Activated gamma-delta T cell treated with anti-CD3 and anti-CD28 coated beads, Interleukin-2, amount 50 U/mL, for 16 hours (primary cell): ENCODE data around the gene DHX8.

ENCODE experiments used
- DNase-seq: peaks from one replicate; pipeline ENCODE4 v3.0.0-alpha.2; 2020; ENCODE audit warnings: low read depth

Gene DHX8

DNA sequence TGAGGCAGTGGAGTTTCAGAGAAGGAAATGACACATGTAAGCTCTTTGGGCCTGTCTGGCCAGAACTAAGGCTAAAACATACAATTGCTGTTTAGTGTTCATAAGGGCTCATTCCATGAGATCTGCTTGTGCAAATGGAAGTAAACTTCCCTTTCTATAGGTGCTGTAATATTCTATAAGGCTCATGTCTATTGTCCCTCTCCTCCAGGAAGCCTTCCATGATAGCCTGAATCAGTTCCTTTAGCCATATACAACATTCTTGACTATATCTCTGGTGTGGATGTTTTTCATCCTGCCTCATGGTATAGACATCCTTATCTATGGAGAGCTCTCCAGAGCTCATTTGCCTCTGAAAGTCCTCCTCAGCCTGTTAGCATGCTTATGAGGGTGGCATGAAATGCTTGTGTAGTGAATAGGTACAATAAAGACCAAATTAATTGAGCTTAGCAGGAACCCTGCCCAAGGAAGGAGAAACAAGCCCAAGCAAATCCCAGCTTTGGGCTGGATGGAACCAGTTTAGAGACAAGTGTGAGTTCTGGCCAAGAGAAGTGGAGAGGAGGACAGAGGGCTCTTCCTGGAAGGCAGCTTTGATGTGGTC, 64.0 kb downstream of the DHX8 start:
- DNase-seq = no peak

DNA sequence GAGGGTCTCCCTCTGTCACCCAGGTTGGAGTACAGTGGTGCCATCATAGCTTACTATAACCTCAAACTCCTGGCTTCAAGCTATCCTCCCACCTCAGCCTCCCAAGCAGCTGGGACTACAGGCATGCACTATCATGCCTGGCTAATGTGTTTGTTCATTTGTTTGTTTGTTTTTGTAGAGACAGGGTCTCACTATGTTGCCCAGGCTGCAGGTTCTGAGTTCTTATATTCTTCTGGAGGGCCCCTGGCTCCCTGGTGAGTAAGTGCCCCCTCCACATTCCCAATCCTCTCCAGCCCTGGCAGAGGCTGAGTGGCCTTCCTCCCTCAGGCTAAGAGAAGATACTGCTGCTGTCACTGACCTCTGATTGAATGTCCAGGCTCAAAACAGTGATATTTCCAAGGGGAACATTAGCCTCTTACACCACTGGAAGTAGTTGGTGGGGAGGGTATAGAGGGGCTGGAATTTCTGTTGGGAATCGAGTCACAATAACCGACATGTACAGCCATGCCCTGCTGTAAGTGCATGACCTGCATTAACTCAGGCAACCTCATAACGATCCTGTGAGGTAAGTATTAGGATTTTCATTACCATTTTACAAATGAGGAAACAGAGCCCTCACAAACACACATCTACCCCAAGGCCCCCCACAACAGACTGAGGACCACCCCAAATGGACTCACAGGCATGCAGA, 65.1 kb downstream of the DHX8 start:
- DNase-seq = no peak

DNA sequence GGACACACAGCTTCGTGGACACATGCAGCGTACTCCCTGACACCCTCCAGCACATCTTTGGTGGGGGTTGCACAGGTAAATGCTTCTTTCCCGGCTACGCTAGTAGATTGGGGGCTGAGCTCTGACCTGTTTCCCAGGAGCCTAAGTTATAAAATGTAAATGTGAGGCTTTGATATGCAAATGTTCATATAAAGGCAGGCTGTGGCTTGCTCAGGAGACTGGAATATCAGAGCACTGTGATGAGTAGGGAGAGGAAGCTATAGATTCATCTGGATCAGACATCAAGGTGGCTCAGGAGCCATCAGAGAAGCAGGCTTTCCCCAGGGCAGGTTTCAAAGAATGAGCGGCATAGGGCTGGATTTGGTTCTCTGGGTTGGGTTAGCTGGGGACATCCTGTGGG, 65.7 kb downstream of the DHX8 start:
- no peak for DNase-seq

DNA sequence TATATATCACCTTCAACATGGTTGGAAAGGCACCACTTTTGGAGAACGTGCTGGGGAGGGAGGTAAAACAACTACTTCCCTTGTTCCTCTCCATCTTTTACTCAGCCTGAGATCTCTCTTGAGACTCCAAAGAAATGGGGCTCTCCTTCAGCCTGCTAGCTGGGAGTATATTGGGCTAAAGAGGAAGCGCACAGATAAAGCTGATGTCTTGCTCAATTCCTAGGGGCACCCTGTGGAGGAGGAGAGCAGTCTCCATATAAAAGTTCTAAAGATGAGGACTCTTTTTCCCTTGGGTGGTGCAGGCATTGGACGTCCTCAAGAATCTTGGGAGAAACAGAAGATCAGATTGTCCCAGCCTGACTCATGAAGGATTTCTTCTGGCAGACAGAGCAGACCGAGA, 67.0 kb downstream of the DHX8 start:
- no peak for DNase-seq

DNA sequence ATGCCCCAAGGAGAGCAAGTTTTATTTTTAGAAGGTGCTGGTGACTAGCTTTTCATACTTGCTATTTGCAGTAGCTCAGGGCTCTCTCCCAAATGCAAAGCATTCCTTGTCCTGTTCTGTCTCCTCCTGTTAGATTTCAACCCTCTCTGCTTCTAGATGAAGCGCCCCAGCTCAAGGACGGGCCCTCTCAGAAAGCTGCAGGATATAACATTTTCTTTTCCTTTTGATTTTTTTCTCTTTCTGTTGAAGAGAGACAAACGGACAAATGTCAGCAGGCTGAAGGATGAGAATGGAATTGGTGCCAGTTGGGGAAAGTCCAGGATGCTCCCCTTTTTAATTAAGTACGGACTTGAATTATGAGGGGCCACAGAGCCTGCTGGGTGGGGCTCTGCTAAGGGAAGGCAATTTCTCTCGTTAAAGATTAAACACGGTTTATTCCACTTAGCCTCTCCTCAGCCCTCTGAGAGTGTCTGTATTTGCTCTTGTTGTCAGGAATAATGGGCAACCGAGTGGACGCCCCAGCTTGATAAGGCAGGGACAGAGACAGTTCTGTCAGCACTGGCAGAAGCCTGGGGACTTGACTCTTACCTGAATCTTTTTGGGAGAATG, 68.6 kb downstream of the DHX8 start:
- no peak for DNase-seq

DNA sequence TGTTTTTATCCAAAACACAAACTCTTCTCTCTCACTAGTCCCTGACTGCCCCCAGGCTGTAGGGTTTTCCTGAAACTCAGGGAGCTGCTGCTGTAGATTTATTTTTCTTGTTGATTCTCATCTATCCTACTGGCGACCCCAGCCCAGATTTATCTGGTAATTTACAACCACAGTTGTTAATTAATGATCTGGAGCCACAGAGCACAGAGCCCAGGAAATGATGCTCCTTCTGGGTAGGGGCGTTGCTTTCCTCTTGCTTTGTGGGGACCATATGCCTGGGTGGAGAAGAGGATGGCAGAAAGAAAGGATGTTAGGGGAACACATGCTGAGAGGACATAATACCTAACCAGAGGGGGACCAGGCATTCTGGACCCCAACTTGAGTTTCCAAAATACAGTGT, 69.8 kb downstream of the DHX8 start:
- DNase-seq = no peak

DNA sequence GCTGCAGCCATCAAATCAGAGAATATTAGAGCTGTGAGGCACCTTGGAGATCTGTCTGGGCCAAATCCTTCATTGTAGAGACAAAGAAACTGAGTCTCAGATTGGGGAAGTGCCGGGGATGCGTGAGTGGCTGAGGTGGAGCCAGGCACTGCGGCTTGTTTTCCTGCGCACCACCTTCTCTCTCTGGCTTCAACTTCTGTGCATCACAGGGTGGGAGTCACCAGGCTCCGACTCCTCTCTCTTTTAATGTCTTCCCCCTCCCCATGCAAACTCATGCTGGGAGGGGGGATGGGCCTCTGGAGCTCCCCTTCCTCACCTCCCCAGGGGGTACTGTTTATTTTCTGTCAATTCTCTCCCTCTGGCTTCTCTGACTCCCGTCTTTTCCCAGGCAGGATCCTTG, 71.1 kb downstream of the DHX8 start:
- no peak for DNase-seq

DNA sequence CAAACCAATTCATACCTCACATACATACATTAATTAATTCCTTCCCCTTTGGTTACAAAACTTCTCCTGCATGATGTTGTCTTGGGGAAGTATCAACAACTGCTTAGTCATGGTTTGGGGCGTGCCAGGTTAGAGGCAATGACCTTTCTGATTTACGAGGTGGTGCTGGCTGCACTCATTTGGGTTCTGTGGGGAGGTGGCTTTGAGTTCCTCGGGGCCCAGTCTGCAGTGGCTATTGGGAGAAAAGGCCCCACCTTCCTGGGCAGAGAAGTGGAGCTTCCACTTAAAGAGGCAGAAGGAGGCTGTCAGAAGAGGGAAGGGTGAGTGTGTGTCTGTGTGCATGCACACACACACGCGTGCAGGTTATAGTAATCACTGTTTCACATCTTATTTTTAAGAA, 72.5 kb downstream of the DHX8 start:
- DNase-seq = no peak

DNA sequence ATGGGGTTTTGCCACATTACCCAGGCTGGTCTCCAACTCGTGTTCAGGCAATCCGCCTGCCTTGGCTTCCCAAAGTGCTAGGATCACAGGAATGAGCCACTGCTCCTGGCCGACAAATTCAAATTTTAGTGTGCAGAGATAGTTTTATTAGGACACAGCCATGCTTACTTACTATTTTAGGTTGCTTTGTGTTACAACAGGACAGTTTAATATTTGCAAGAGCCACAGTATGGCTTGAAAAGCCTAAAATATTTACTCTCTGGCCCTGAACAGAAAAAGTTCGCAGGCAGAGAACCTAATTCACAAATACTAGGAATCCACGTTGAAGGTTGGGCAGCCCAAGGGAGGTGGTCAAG, 75.0 kb downstream of the DHX8 start:
- no peak for DNase-seq

DNA sequence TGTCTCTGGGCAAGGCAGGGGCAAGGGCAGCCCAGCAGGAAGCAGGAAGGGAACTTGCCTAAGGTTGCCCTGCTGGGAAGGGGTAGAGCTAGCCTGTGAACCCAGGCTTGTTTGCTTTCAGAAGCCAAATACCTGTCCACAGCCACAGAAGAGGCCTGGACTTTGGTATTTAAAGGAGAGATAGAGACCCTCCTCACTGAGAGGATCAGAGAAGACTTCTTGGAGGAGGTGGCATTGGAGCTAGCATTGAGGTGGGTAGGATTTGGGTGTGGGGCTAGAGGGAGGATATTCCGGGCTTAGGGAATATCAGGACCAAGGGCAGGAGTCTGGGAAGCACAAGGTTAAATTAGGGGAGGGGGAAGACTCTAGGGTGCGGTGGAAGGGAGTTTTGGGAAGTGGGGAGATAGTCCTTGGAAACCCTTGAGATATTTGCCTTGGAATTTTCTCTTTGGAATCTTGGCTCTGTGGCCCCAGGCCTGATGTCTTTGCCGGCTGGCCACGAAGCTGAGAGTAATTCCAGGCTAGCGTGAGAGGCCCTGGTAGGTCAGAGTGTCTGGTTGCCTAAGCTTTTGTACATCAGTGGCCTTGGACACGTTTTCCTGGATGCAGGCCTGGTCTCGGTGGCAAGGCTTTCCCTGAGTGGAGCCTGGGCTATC, 75.5 kb downstream of the DHX8 start:
- DNase-seq = no peak

DNA sequence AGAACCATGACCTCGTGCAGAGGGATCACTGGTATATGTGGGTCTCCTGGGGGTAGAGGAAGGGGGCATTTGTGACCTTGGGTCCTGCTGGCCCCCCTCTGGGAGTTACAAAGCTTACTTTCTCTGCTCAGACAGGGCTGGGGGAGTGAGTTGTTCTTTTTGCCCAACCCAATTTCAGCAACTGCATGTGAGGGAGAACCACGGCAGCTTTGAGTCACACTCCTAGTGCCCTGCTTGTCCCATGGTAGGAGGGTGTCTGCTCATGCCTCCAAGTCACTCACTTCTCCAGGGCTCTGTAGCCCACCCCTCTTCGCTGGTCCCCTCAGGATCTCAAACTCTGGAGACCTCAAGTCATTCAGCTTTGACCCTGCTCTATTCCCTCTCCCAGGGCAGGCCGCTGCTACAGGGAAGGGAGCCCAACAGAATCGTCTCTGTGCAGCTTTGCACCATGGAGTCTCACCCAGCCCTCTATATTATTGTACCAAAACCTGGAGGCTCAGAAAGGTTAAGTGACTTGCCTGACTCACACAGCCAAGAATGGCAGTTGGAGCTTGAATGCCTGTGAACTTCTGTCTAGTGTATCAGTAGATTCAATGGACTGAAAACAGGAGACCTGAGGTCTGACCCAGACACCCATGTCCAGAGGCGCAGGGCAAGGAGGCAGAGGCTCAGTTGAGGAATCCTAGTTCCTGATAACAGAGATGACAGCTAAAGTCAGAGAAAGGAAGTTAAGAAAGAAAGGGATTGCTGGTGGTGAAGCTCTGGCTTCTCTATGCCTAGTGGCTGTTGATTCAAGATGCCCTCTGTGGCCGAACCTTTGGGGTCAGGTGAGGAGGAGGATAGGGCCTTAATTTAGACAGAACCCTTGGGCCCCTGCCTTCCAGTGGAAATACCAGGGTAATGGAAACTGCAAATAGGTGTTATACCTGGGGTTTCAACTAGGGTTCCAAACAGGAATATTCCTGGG, 77.0 kb downstream of the DHX8 start:
- DNase-seq = no peak

DNA sequence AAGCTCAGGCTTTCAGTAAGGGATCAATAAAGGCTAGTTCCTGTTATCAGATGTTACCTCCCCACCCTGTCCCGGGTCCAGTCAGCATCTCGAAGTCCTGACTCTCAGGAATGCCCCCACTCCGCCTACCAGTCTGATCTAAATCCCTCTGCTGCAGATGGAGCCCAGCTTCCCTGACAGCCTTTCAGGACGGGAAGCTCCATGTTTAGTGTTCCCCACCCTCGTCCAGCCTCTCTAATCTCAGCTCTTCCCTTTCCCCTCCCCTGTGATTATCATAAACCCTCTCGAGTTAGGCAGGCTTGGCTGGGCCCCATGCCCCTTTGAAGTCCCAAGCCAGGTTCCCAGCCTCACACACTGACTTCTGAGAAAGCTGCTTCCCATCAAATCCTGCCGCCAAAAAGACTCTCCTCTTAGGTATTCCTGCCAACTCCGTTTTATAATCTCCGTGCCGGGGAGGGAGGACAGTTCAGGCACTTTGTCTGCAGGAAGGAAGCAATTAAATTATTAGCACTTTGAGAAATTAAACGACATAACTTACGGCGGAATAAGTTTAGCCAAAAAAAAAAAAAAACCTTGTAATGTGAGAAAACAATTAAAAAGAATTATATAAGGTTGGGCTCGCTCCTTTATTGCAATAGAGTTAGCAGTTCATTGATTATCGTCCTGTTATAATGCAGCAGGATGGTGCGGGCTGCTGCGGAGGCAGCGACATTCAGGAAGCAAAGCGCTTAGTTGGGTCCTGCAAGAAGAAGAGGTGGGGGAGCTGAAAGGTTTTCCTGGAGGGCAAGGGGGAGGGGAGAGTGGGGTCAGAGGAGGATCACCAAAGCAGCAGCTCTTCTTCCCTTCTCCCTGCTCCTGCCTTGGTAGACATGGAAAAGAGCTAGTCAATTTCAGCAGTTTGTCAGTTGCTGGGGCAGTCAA, 79.2 kb downstream of the DHX8 start:
- DNase-seq = no peak

DNA sequence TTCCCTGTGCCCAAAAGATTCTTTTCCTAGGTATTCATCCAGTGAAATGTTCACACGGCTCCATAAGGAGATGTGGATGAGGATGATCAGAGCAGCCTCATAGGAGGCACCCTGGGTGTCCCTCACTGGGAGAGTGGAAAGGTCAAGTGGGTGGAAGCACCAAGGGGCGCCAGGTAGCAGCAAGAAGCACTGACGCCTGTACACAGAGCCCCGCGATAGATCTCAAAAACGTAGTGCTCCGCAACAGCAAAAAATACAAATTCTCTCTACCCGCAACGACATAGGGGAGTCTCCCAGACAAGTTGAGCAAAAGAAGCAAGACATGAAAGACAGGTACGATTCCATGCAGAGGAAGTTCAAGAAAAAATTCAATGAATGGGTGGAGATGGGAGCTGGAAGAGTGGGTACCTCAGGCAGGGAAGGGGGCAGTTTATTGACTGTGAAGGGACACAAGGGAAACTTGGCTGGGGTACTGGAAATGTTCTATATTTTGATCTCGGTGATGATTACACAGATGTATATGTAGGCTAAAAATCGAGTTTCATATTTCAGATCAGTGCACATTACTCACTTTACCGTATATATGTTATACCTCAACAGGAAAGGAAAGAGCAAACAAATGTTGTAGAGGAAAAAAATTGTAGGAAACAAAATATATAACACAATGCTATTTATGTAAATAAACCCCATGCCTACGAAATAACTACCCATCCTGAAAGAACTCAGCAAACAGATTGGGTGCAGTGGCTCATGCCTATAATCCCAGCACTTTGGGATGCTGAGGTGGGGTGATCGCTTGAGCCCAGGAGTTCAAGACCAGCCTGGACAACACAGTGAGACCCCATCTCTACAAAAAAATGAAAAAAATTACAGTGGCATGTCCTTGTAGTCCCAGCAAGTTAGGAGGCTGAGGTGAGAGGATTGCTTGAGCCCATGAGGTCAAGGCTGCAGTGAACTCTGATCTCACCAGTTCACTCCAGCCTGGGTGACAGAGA, 80.1 kb downstream of the DHX8 start:
- DNase-seq = no peak

DNA sequence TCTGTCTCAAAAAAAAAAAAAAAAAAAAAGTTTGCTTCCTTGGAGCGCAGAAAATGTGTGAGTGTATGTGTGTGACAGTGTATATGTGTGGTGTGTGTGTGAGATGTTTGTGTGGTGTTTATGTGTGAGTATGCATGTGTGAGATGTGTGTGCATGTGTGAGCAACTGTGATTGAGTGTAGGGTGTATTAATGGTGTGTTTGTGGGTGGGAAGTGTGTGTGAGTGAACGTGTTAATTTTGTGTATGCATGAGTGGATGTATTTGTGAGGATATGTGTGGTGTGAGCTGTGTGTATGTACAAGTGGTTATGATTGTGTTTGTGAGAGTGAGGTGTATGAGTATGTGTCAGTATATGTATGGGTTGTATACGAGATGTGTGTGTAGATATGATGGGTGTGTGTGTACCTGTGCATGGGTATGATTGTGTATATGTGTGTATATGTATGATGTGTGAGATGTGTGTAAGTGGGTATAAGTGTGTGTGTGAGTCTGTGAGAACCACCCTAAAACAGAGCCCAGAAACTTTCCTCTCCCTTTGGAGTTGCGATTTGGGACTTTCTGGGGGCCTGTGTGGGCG, 84.8 kb downstream of the DHX8 start:
- no peak for DNase-seq

DNA sequence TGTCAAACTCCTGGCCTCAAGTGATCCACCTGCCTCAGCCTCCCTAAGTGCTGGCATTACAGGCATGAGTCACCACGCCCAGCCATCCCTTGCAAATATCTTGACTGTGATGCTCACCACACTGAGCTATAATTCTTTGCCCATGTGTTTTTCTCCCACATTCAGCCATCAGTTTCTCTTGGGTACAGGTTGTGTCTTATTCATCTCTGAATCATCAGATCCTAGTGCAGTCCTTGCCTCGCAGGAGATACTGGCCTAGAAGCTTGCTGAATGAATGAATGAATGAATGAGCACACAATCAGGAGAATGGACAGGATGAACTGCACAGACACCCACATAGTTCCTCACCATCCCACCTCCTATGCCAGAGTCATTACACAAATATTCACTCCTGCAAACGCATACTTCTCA, 86.7 kb downstream of the DHX8 start:
- no peak for DNase-seq

DNA sequence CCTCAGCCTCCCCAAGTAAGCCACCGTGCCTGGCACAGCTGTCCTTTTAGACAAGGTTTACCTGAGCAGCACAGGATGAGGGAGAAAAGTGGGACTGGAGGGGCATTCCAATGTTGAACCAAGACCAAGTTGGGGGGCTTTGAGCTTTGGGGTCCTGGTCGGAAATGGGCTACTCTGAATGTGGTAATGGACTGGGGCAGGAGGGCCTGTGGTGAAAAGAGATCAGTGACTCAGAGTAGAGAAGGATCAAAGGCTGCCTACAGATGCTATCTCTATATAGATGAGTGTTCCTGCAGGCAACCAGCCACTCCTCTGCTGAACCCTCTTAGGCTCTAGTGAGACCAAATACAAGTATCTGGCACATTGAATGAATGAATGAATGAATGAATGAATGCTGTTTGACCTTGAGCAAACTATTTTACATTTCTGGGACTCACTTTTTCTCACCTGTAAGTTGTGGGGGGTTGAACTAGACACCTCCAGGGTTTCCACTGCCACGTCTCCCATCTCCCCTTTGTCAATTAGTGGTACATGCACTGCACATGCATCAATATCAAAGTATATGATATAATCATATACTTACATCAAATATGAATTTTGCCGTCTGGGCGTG, 88.7 kb downstream of the DHX8 start:
- DNase-seq = no peak

DNA sequence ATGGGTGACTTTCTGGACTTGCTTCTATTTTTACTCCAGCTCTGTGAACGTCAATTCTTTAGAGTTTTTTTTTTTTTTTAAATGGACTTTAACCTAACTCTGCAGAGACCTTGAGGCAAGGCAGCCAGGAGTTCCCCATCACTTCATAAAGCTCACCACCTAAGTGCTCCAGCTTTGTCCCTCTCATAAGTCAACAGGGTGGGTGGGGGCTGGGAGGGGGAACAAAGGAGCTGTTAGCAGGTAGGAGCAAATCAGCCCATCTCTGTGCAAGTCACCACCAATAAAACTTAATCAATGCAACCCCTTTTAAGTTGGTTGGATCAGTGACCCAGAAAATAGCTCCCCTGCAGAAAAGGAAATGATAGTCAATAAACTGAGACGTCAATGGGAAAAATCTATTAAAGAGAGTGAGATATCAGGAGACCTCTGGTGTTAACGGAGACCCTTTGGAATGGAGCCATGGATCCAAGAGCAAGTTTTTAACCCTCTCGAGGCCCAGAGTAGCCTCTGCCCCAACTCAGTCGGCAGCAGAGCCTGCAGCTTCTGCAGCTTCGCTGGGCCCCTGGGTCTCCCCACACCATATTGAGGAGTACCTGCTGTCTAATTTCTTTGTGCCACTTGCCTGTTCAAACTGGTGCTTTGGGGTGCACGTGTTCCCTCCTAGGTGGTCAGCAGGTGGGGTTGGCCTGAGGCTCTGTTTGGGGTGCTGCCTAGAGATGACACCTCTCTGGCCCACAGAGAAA, 90.0 kb downstream of the DHX8 start:
- DNase-seq = no peak

DNA sequence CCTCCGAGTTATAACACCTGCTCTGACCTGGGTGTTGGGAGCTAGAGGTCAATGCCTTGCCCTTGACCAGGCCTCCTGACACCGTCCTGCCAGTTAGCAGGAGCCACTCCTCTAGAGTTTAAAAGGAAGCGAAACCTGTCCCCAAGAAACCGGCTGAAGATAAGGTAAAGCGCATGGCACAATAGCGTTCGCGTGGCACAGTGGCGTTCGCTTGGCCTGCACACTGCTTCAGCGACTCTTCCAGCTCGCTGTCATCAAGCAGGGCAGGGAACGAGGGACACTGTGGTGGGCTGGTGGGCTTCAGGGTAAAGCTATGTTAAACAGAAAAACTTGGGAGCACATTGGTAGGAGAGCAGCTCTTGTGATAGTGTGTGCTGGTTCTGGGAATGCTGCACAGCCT, 90.6 kb downstream of the DHX8 start:
- no peak for DNase-seq
